ENCODE data around the gene ENPP3.

The ENPP3 gene

DNA sequence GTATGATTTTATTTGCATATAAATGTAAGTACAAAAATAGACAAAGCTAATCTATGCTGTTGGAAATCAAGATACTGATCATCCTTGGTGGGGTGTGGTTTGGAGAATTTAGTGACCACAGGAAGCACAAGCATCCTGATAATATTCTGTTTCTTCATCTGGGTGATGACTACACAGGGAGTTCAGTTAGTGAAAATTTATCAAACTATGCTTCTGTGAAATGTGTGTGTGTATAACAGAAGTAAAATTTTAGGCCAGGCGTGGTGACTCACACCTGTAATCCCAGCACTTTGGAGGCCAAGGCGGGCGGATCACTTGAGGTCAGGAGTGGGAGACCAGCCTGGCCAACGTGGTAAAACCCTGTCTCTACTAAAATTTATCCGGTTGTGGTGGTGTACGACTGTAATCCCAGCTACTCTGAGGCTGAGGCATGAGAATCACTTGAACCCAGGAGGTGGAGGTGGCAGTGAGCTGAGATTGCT lies 20.6 kb downstream of the ENPP3 start:
- Histone ChIP-seq H3K9ac (ENCODE audit: low read length) (no peak overlapping the region), H3K4me3 (ENCODE audit: low read length) (no peak overlapping the region), H3K36me3 (ENCODE audit: control insufficient read depth, insufficient read depth, low read length, severe bottlenecking) (no peaks in the 10 kb centered on the region), H3K4me1 (ENCODE audit: control insufficient read depth, insufficient read depth, low read length) (no peaks in the 10 kb centered on the region), H3K9me3 (ENCODE audit: control insufficient read depth, low read length) (no peaks in the 10 kb centered on the region), H3K27me3 (replicated peaks; ENCODE audit: control insufficient read depth, insufficient read depth, low read length) (no peaks in the 10 kb centered on the region)
- peak; percentile 40 for DNase-seq (ENCODE audit: low read depth)

DNA sequence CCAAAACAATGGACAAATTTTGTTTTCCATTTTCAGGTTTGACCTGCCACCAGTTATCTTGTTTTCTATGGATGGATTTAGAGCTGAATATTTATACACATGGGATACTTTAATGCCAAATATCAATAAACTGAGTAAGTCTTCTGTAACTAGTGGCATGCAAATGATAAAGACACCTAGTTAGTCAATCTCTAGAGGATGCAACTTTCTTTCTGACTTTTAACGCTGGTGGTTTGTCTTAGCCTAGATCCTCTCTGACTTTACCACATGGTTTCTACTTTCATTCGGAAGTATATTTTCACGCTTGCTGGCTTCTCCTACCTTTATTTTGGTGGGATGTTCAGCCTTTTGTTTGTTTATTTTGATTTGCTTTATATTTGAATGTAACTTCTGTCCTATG lies 21.2 kb downstream of the ENPP3 start:
- no peaks in the 10 kb centered on the region for H3K4me1 ChIP-seq (ENCODE audit: control insufficient read depth, insufficient read depth, low read length)
- H3K4me3 ChIP-seq (ENCODE audit: low read length), result no peak overlapping the region
- H3K27me3 ChIP-seq (replicated peaks; ENCODE audit: control insufficient read depth, insufficient read depth, low read length), result no peaks in the 10 kb centered on the region
- H3K9me3 ChIP-seq (ENCODE audit: control insufficient read depth, low read length), result no peaks in the 10 kb centered on the region
- H3K36me3 ChIP-seq (ENCODE audit: control insufficient read depth, insufficient read depth, low read length, severe bottlenecking), result no peaks in the 10 kb centered on the region
- no peak for DNase-seq (ENCODE audit: low read depth)
- no peak overlapping the region for H3K9ac ChIP-seq (ENCODE audit: low read length)

DNA sequence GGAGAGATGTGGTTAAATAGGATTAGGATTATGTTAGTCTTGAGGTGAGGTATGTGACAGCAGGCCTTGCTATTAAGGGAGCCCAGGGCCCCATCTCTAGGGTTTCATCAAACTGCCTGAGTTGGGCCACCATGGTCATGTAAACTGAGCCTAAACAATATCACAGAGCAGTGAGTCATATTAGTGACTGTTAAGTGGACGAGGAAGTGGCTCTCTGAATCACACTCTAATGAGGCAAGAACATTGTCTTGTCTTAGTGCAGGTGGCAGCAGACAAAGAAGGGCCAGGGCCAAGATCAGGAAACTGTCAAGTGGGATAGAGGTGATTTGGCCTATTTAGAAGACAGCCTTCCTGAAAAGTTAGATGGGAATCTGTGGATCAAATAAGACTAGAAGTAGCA lies 23.1 kb downstream of the ENPP3 start:
- Histone ChIP-seq H3K9ac (ENCODE audit: low read length) (no peak overlapping the region), H3K4me3 (ENCODE audit: low read length) (no peak overlapping the region), H3K27me3 (replicated peaks; ENCODE audit: control insufficient read depth, insufficient read depth, low read length) (no peaks in the 10 kb centered on the region), H3K9me3 (ENCODE audit: control insufficient read depth, low read length) (no peaks in the 10 kb centered on the region), H3K36me3 (ENCODE audit: control insufficient read depth, insufficient read depth, low read length, severe bottlenecking) (no peaks in the 10 kb centered on the region), H3K4me1 (ENCODE audit: control insufficient read depth, insufficient read depth, low read length) (no peaks in the 10 kb centered on the region)
- DNase-seq (ENCODE audit: low read depth), result peak; percentile 6

DNA sequence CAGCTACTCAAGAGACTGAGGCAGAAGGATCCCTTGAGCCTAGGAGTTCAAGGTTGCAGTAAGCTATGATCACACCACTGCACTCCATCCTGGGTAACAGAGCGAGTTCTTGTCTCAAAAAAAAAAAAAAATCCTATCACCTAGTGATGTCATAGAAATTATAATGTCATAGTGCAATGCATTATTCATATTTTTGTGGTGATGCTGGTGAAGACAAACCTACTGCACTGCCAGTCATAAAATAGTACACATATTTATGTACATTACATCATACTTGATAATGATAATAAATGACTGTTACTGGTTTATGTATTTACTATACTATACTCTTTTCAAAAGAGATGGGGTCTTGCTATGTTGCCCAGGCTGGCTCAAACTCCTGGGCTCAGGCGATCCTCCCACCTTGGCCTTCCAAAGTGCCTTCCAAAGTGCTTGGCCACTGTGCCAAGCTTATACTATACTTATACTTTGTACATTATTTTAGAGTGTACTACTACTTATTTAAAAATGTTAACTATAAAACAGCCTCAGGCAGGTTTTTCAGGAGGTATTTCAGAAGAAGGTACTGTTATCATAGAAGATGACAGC lies 26.6 kb downstream of the ENPP3 start:
- Histone ChIP-seq H3K9ac (ENCODE audit: low read length) (no peak overlapping the region), H3K9me3 (ENCODE audit: control insufficient read depth, low read length) (no peaks in the 10 kb centered on the region), H3K36me3 (ENCODE audit: control insufficient read depth, insufficient read depth, low read length, severe bottlenecking) (no peaks in the 10 kb centered on the region), H3K4me1 (ENCODE audit: control insufficient read depth, insufficient read depth, low read length) (no peaks in the 10 kb centered on the region), H3K4me3 (ENCODE audit: low read length) (no peak overlapping the region), H3K27me3 (replicated peaks; ENCODE audit: control insufficient read depth, insufficient read depth, low read length) (no peaks in the 10 kb centered on the region)
- no peak for DNase-seq (ENCODE audit: low read depth)

DNA sequence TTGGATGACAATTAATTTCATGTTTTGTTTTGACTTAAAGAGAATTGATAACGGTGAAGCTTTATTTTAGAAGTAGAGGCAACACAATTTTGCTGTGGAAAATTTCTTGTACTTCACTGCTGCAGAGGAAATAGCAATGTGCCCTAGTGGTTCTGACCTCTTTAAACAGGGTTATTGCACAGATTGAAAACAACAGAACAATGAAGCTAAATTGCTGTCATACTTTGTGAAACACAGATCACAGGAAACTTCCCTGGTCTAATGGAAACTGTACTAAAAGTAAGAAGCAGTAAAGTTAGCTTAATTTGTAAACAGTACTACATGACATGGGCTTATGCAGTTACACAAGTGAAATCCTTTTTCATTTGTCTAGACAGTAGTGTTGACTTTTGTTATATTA lies 32.8 kb downstream of the ENPP3 start:
- no peaks in the 10 kb centered on the region for H3K36me3 ChIP-seq (ENCODE audit: control insufficient read depth, insufficient read depth, low read length, severe bottlenecking)
- no peaks in the 10 kb centered on the region for H3K27me3 ChIP-seq (replicated peaks; ENCODE audit: control insufficient read depth, insufficient read depth, low read length)
- peaks cover 6% of the 10 kb centered on the region for H3K4me1 ChIP-seq (ENCODE audit: control insufficient read depth, insufficient read depth, low read length)
- peak; percentile 42 for DNase-seq (ENCODE audit: low read depth)
- no peak overlapping the region for H3K4me3 ChIP-seq (ENCODE audit: low read length)
- H3K9ac ChIP-seq (ENCODE audit: low read length), result no peak overlapping the region
- H3K9me3 ChIP-seq (ENCODE audit: control insufficient read depth, low read length), result no peaks in the 10 kb centered on the region

DNA sequence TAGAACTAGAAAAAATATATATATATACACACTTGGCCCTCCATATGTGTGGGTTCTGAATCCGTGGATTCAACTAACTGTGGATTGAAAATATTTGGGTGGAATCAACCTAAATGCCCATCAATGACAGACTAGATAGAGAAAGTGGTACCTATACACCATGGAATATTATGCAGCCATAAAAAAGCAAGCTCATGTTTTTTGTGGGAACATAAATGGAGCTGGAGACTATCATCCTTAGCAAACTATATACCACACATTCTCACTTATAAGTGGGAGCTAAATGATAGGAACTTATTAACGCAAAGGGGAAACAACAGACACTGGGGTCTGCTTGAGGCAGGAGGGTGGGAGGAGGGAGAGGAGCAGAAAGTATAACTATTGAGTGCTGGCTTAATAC lies 36.1 kb downstream of the ENPP3 start:
- Histone ChIP-seq H3K27me3 (replicated peaks; ENCODE audit: control insufficient read depth, insufficient read depth, low read length) (no peaks in the 10 kb centered on the region), H3K4me3 (ENCODE audit: low read length) (no peak overlapping the region), H3K4me1 (ENCODE audit: control insufficient read depth, insufficient read depth, low read length) (peaks cover 6% of the 10 kb centered on the region), H3K36me3 (ENCODE audit: control insufficient read depth, insufficient read depth, low read length, severe bottlenecking) (no peaks in the 10 kb centered on the region), H3K9ac (ENCODE audit: low read length) (no peak overlapping the region), H3K9me3 (ENCODE audit: control insufficient read depth, low read length) (no peaks in the 10 kb centered on the region)
- no peak for DNase-seq (ENCODE audit: low read depth)

DNA sequence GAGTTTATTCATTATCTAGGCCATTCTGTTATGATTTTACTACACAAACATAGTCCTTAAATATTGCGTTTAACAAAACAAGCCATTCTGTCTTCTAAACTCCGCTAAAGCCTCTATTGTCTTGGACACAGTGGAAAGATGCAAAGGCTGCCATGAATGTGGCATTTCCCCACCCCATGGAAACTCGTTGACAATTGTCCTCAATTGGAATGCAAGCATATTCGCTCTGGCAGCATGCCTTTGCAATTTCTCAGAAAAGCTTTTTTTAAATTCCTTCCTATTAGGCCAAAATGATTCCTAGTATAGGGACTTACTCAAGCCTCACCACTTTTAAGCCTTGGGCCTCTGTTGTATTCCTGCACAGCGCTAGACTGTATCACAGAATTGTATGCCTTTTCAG lies 41.3 kb downstream of the ENPP3 start:
- H3K27me3 ChIP-seq (replicated peaks; ENCODE audit: control insufficient read depth, insufficient read depth, low read length), result no peaks in the 10 kb centered on the region
- no peak for DNase-seq (ENCODE audit: low read depth)
- no peak overlapping the region for H3K9ac ChIP-seq (ENCODE audit: low read length)
- H3K9me3 ChIP-seq (ENCODE audit: control insufficient read depth, low read length), result no peaks in the 10 kb centered on the region
- H3K4me1 ChIP-seq (ENCODE audit: control insufficient read depth, insufficient read depth, low read length), result no peaks in the 10 kb centered on the region
- no peaks in the 10 kb centered on the region for H3K36me3 ChIP-seq (ENCODE audit: control insufficient read depth, insufficient read depth, low read length, severe bottlenecking)
- no peak overlapping the region for H3K4me3 ChIP-seq (ENCODE audit: low read length)

DNA sequence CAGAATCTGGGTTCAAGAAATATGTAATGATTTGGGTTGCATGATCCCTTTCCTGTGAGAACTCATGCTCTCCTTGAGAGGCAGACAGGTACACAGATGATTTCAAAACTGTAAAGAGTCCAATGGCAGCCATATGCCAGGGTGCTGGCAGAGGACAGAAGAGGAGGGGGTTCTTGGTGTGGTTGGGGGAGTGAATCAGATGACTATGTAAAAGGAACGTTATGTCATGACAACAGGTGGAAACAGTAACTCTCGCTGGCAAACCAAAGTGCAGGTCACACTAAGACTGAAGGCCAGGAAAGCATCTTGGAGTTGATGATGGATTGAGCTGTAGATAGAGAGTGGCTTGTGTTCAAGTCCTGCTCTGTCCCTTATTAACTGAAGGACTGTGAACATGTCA lies 43.8 kb downstream of the ENPP3 start:
- Histone ChIP-seq H3K9ac (ENCODE audit: low read length) (no peak overlapping the region), H3K4me3 (ENCODE audit: low read length) (no peak overlapping the region), H3K9me3 (ENCODE audit: control insufficient read depth, low read length) (no peaks in the 10 kb centered on the region), H3K27me3 (replicated peaks; ENCODE audit: control insufficient read depth, insufficient read depth, low read length) (no peaks in the 10 kb centered on the region), H3K4me1 (ENCODE audit: control insufficient read depth, insufficient read depth, low read length) (no peaks in the 10 kb centered on the region), H3K36me3 (ENCODE audit: control insufficient read depth, insufficient read depth, low read length, severe bottlenecking) (no peaks in the 10 kb centered on the region)
- DNase-seq (ENCODE audit: low read depth), result no peak

DNA sequence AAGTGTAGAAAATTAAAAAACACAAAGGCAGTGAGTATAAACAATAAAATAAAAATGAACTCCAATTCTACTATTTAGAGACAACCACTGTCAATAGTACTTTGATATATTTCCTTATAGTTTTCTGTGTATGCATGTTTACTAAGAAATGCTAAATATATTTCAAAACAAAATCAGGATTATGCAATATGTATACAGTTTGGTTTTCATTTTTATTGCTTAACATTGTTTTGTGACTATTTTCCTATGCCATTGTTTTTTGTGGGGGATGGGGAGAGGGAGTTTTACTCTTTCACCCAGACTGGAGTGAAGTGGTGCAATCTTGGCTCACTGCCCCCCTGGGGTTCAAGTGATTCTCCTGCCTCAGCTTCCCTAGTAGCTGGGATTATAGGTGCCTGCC lies 44.5 kb downstream of the ENPP3 start:
- no peak overlapping the region for H3K4me3 ChIP-seq (ENCODE audit: low read length)
- H3K36me3 ChIP-seq (ENCODE audit: control insufficient read depth, insufficient read depth, low read length, severe bottlenecking), result no peaks in the 10 kb centered on the region
- H3K9ac ChIP-seq (ENCODE audit: low read length), result no peak overlapping the region
- no peak for DNase-seq (ENCODE audit: low read depth)
- H3K27me3 ChIP-seq (replicated peaks; ENCODE audit: control insufficient read depth, insufficient read depth, low read length), result no peaks in the 10 kb centered on the region
- no peaks in the 10 kb centered on the region for H3K9me3 ChIP-seq (ENCODE audit: control insufficient read depth, low read length)
- no peaks in the 10 kb centered on the region for H3K4me1 ChIP-seq (ENCODE audit: control insufficient read depth, insufficient read depth, low read length)

DNA sequence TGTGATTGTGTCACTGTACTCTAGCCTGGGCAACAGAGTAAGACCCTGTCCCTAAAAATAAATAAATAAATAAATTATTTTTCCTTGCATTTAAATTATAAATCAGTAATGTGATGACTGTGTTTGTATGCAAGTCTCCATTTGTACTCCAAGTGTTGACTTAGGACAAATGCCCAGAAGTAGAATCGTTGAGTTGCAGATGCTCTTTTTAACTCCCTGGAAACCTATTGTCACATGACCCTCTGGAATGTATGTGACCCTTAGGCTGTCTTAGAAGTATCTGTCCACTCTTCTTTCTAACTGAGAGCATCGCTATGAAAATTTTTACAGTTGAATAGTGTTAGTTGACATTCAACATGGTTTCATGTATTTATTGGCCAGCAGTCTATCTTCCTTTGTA lies 45.3 kb downstream of the ENPP3 start:
- no peaks in the 10 kb centered on the region for H3K9me3 ChIP-seq (ENCODE audit: control insufficient read depth, low read length)
- no peak overlapping the region for H3K4me3 ChIP-seq (ENCODE audit: low read length)
- H3K27me3 ChIP-seq (replicated peaks; ENCODE audit: control insufficient read depth, insufficient read depth, low read length), result no peaks in the 10 kb centered on the region
- no peaks in the 10 kb centered on the region for H3K4me1 ChIP-seq (ENCODE audit: control insufficient read depth, insufficient read depth, low read length)
- H3K9ac ChIP-seq (ENCODE audit: low read length), result no peak overlapping the region
- no peaks in the 10 kb centered on the region for H3K36me3 ChIP-seq (ENCODE audit: control insufficient read depth, insufficient read depth, low read length, severe bottlenecking)
- peak; percentile 19 for DNase-seq (ENCODE audit: low read depth)

DNA sequence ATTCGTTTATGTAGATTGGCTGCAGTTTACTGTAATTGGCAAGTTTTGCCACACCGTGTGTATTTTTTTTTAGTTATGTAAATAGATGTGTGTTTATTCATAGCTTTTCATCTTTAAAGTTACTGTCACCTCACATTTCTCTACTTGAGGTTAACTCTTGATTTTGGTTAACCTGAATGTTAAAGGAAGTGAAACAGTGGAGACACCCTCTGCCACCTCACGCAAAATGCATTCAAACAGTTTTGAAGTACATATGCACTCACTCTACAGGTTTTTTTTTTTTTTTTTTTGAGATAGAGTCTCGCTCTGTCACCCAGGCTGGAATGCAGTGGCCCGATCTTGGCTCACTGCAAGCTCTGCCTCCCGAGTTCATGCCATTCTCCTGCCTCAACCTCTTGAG lies 46.4 kb downstream of the ENPP3 start:
- Histone ChIP-seq H3K27me3 (replicated peaks; ENCODE audit: control insufficient read depth, insufficient read depth, low read length) (no peaks in the 10 kb centered on the region), H3K9me3 (ENCODE audit: control insufficient read depth, low read length) (no peaks in the 10 kb centered on the region), H3K4me3 (ENCODE audit: low read length) (no peak overlapping the region), H3K36me3 (ENCODE audit: control insufficient read depth, insufficient read depth, low read length, severe bottlenecking) (no peaks in the 10 kb centered on the region), H3K9ac (ENCODE audit: low read length) (no peak overlapping the region), H3K4me1 (ENCODE audit: control insufficient read depth, insufficient read depth, low read length) (no peaks in the 10 kb centered on the region)
- no peak for DNase-seq (ENCODE audit: low read depth)

DNA sequence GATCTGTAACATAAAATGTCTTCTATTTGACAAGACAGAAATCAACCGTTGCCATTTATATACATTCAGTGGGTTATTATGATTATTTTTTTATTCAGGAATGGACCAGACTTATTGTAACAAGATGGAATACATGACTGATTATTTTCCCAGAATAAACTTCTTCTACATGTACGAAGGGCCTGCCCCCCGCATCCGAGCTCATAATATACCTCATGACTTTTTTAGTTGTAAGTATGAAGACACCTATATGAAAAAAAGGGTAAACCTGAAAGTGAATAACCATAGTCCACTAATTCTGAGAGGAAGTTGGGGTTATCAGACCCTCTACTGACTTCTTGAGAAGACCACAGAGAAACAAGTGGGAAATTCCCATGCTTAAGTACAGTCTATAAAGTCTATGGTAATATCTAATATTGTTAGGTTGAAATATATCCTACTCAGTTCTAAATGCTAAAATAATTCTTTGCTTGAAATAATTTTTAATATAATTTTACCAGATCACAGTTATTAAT lies 48.2 kb downstream of the ENPP3 start:
- Histone ChIP-seq H3K9ac (ENCODE audit: low read length) (no peak overlapping the region), H3K27me3 (replicated peaks; ENCODE audit: control insufficient read depth, insufficient read depth, low read length) (no peaks in the 10 kb centered on the region), H3K4me3 (ENCODE audit: low read length) (no peak overlapping the region)

More for the DNA sequence above, 48.2 kb downstream of the ENPP3 start:
- no peaks in the 10 kb centered on the region for H3K36me3 ChIP-seq (ENCODE audit: control insufficient read depth, insufficient read depth, low read length, severe bottlenecking)
- H3K9me3 ChIP-seq (ENCODE audit: control insufficient read depth, low read length), result no peaks in the 10 kb centered on the region
- no peaks in the 10 kb centered on the region for H3K4me1 ChIP-seq (ENCODE audit: control insufficient read depth, insufficient read depth, low read length)
- DNase-seq (ENCODE audit: low read depth), result no peak

All from adipocyte (in vitro differentiated cells).